Panc1 (cell line): ENCODE data around the gene SLC51B.
"Not testable (repeated sequence)": the region's sequence is repeated elsewhere in the genome, so short reads cannot be mapped to it uniquely, and the experiment has no call there.

Experiments
- CTCF ChIP-seq: fragments of 450-650 bp; IDR thresholded peaks from 2 replicates; pipeline ENCODE4 v1.5.1; 2017; ENCODE audit warnings: mild to moderate bottlenecking
- POLR2AphosphoS5 ChIP-seq: IDR thresholded peaks from 2 replicates; pipeline ENCODE4 v1.6.1; 2012; ENCODE audit warnings: mild to moderate bottlenecking, low read depth, low read length, moderate library complexity
- REST ChIP-seq, 2 experiments: IDR thresholded peaks; 2 replicates each; pipeline ENCODE4 v1.6.1; 2011 to 2012; ENCODE audit warnings: low read depth in 2 of 2, control low read depth in 1 of 2, low read length in 1 of 2, mild to moderate bottlenecking in 1 of 2, moderate library complexity in 1 of 2; ENCODE audit not compliant: insufficient read depth in 1 of 2
- SIN3A ChIP-seq: IDR thresholded peaks from 2 replicates; pipeline ENCODE4 v1.6.1; 2012; ENCODE audit warnings: low read depth, mild to moderate bottlenecking, low read length, moderate library complexity, borderline replicate concordance; ENCODE audit not compliant: insufficient read depth

- not testable (repeated sequence) for TF ChIP-seq POLR2AphosphoS5; CTCF; REST (IDR thresholded peaks at IDR 0.05; ENCODE audit: insufficient read depth in 1 of 2, low read depth in 2 of 2, low read length in 1 of 2); SIN3A
Measured at GRCh38 chr15:65011198-65011597, 34.0 kb upstream of the SLC51B start.
